ENCODE measurements around the gene NNT. TPM values are rescaled to one million over a fixed set of nuclear protein-coding genes. Genes with fewer than 3 reads are reported as not detected.

The NNT gene
- total and polyA plus RNA-seq, 8 donors: 72.4 to 112 (median 85.1) TPM

- H3K4me1 ChIP-seq: peaks cover 0 to 16% of the 10 kb centered on the region in 2 donors
- H3K4me3 ChIP-seq: no peak overlapping the region
- intact Hi-C loops (cut with DNase I): no loop called here
- no peak for ATAC-seq
- no peak for DNase-seq
- H3K27me3 ChIP-seq: no peaks in the 10 kb centered on the region
- no peak overlapping the region for H3K27ac ChIP-seq
- no peaks in the 10 kb centered on the region for H3K9me3 ChIP-seq
- peaks cover 0 to 10% of the 10 kb centered on the region in 2 donors for H3K36me3 ChIP-seq
- no peak for TF ChIP-seq CTCF (IDR thresholded peaks at IDR 0.05)
Measured at GRCh38 chr5:43635374-43635773, 32.4 kb downstream of the NNT start.

GRCh38 chr5:43636076-43636475 lies 33.1 kb downstream of the NNT start:
- no peak overlapping the region for H3K4me3 ChIP-seq
- H3K27me3 ChIP-seq: no peaks in the 10 kb centered on the region
- peaks cover 0 to 10% of the 10 kb centered on the region in 2 donors for H3K36me3 ChIP-seq
- H3K4me1 ChIP-seq: peaks cover 0 to 16% of the 10 kb centered on the region in 2 donors
- no peaks in the 10 kb centered on the region for H3K9me3 ChIP-seq
- no peak for DNase-seq
- no peak overlapping the region for H3K27ac ChIP-seq
- intact Hi-C loops (cut with DNase I): no loop called here
- TF ChIP-seq CTCF (IDR thresholded peaks at IDR 0.05): no peak
- ATAC-seq: no peak

- no peak for TF ChIP-seq CTCF (IDR thresholded peaks at IDR 0.05)
- H3K27me3 ChIP-seq: no peaks in the 10 kb centered on the region
- H3K27ac ChIP-seq: no peak overlapping the region
- no peak for ATAC-seq
- H3K4me1 ChIP-seq: peaks cover 0 to 16% of the 10 kb centered on the region in 2 donors
- intact Hi-C loops (cut with DNase I): no loop called here
- no peak for DNase-seq
- no peak overlapping the region for H3K4me3 ChIP-seq
- peaks cover 0 to 6% of the 10 kb centered on the region in 2 donors for H3K36me3 ChIP-seq
- no peaks in the 10 kb centered on the region for H3K9me3 ChIP-seq
Measured at GRCh38 chr5:43637416-43637815, 34.4 kb downstream of the NNT start.

GRCh38 chr5:43638107-43638506 lies 35.1 kb downstream of the NNT start:
- no peaks in the 10 kb centered on the region for H3K27me3 ChIP-seq
- no peak for DNase-seq
- peaks cover 0 to 16% of the 10 kb centered on the region in 2 donors for H3K4me1 ChIP-seq
- no peak overlapping the region for H3K27ac ChIP-seq
- intact Hi-C loops (cut with DNase I): no loop called here
- no peak for ATAC-seq
- no peak for TF ChIP-seq CTCF (IDR thresholded peaks at IDR 0.05)
- H3K36me3 ChIP-seq: peaks cover 0 to 3% of the 10 kb centered on the region in 2 donors
- H3K4me3 ChIP-seq: no peak overlapping the region
- no peaks in the 10 kb centered on the region for H3K9me3 ChIP-seq

GRCh38 chr5:43638546-43638945 lies 35.6 kb downstream of the NNT start:
- H3K4me3 ChIP-seq: no peak overlapping the region
- no peaks in the 10 kb centered on the region for H3K9me3 ChIP-seq
- H3K36me3 ChIP-seq: peaks cover 0 to 3% of the 10 kb centered on the region in 2 donors
- peaks cover 0 to 16% of the 10 kb centered on the region in 2 donors for H3K4me1 ChIP-seq
- H3K27me3 ChIP-seq: no peaks in the 10 kb centered on the region
- no peak for TF ChIP-seq CTCF (IDR thresholded peaks at IDR 0.05)
- H3K27ac ChIP-seq: no peak overlapping the region
- ATAC-seq (no peak), DNase-seq (no peak)
- intact Hi-C loops (cut with DNase I): no loop called here

All from left lung (tissue), 10 donors.